DMS153 (cell line): Measurements from ENCODE around the gene EIF1B.
A peak's percentile ranks its signal among the peaks of the same experiment; 100 is the strongest.
"Not testable (repeated sequence)": the region's sequence is repeated elsewhere in the genome, so short reads cannot be mapped to it uniquely, and the experiment has no call there.

Experiments
- DNase-seq: peaks from one replicate; lab custom pipeline; 2025; lab: John Stamatoyannopoulos, UW

Gene EIF1B

DNA sequence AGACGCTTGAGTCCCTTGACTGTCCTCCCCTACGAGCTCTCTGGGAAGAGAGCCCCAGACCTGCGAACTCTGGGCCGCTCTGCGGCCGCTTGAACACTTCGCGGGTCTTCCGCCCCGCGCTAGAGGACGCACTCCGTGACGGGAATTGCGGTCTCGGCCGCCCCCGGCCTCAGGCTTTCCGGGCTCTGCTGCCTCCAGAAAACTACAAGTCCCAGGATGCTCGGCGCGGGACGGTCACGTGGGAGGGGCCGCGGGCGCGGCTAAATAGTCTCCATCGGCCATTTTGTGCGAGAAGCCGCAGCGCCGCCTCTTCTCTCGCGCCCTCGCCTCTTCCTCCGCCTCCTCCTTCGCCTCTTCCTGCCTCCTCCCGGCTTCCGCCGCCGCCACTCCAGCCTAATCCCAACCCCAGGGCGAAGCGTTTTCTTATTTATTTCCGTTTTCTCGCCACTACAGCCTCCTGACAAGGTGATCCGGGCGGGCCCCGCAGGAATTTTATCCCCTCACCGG is at the start of gene EIF1B:
EIF1B (plus strand) TSS at position 290 of the 507 bp plus-strand sequence. CDS start 235 bp downstream, outside the sequence.
- DNase-seq = peak; percentile 89

- DNase-seq = no peak
Observed at GRCh38 chr3:40262331-40262730, 47.2 kb upstream of the EIF1B start.

- DNase-seq = no peak
Observed at GRCh38 chr3:40264451-40264850, 45.1 kb upstream of the EIF1B start.

DNA sequence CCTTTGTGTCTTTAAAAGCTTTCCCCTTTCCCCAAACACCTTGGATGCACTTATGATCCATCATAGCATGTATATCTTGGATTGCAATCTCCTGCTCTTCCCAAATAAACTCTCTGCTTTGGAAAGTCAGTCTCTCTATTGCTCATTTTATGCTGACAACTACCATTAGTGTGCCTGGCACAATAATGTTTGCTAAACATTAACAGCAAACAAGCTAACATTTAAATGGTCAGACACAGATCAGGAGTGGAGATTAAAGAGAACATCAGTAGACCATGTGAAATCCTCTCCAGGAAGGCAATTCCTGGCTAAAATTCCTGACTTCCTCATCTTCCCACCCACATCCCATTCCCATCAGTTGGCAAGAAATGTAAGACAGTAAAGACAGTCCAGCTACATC is 44.3 kb upstream of the EIF1B start:
- DNase-seq = no peak

- DNase-seq = no peak
Observed at GRCh38 chr3:40267937-40268724, 41.4 kb upstream of the EIF1B start.

- DNase-seq = no peak
Observed at GRCh38 chr3:40268802-40269524, 40.5 kb upstream of the EIF1B start.

DNA sequence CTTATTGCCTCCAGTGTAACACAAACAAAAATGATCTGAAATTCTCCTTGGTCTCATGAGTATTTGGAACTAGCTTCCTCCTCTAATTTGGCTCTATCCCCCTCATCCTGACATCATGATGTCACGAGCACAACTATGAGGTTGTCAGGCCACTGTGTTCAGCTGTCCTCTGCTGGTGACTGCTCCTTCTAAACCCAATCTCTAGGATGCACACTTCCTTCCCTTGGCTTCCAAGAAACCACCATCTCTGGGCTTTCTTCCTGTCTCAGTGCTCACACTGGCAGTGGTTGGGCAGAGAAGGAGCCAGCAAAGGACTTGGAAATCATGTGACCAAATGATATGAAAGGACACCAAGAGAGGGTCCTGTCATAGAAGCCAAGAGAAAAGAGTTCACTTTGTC is 30.7 kb upstream of the EIF1B start:
- DNase-seq = no peak

DNA sequence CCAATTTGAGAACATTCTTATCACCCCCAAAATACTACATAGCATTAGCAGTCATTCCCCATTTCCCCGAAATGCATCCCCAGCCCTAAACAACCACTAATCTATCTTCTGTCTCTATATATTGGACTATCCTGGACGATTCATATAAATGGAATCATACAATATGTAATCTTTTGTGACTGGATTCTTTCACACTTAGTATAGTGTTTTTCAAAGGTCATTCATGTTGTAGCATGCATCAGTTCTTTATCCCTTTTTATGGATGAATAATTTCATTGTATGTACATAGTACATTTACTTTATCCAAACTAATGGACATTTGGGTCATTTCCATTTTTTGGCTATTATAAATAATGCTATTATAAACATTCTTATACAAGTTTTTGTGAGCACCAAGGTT is 27.5 kb upstream of the EIF1B start:
- no peak for DNase-seq

DNA sequence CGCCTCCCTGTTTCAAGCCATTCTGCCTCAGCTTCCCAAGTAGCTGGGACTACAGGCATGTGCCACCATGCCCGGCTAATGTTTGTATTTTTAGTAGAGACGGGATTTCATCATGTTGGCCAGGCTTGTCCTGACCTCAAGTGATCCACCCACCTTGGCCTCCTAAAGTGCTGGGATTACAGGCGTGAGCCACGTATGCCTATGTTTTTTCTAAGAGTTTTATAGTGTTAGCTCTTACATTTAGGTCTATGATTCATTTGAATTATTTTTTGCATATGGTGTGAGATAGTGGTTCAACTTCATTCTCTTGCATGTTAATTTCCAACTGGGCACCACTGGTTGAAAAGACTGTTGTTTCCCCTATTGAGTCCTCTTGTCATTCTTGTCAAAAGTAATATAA is 26.4 kb upstream of the EIF1B start:
- not testable (repeated sequence) for DNase-seq

- DNase-seq = no peak
Observed at GRCh38 chr3:40287248-40287647, 22.3 kb upstream of the EIF1B start.

DNA sequence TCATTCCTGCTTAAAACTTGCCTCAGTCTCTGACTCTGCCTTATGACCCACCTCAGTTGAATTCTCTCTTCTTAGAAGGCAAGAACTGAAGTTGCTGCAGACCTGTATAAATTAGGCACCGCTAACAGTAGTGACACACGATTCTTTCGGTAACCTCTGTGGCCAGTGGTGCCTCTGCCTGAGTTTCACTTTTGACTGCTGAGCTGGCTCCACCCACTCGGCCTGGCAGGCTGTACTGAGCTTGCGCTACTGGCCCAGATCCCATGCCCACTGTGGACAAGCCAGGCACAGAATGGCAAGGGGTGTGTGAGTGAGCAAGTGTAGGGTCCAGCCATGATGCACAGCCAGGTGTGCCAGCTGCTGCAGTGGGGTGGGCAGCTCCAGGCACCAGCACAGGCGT is 19.1 kb upstream of the EIF1B start:
- no peak for DNase-seq

DNA sequence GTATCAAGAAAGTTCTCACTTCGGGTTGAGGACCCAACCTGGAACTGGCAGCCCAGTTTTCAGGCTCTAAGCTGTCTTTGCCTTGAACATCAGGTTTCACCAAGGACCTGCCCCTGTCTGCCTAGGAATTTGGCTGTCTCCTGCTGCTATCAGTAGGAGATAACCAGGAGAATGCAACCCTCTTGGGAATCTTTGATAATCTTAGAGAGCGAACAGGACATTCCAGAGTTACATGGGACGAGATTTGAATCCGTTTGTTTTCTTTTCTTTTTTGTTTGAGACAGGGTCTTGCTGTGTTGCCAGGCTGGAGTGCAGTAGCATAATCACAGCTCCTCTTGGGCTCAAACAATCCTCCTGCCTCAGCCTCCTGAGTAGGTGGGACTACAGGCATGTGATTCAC is 18.0 kb upstream of the EIF1B start:
- DNase-seq = no peak

- no peak for DNase-seq
Observed at GRCh38 chr3:40292637-40293349, 16.7 kb upstream of the EIF1B start.

DNA sequence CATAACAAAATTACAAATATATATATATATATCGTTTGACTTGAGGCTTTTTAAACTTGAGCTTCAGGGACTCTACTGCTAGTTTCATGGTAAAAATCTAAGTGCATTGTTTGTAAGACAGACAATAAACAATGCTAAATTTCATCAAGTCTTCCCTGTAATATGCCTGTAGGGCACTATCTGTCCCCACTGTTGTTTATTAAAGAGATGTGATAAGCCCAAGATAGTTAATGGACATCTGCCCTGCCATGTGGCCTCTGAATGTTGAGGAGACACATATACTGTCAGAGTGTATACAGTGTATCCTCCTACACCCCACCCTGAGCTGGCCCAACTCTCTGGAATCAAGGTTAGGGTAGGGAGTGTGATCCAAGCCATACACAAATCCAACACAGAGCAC is 15.1 kb upstream of the EIF1B start:
- no peak for DNase-seq

DNA sequence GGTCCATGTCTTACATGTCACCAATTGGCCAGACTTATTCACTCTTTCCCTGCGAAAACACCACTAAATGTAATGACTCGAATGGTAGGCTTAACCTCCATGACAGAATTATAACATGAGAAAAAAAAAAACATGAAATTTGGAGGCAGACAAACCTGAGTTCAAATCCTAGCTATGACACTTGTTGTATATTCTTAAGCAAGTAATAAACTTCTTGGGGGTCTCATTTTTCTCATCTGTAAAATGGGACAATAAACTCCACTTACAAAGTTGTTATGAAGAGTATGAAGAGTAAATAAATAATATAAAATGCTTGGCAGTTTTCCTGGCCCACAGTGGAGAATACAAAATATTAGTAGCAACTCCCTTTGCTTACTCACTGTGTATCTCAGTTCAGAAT is 11.4 kb upstream of the EIF1B start:
- no peak for DNase-seq

DNA sequence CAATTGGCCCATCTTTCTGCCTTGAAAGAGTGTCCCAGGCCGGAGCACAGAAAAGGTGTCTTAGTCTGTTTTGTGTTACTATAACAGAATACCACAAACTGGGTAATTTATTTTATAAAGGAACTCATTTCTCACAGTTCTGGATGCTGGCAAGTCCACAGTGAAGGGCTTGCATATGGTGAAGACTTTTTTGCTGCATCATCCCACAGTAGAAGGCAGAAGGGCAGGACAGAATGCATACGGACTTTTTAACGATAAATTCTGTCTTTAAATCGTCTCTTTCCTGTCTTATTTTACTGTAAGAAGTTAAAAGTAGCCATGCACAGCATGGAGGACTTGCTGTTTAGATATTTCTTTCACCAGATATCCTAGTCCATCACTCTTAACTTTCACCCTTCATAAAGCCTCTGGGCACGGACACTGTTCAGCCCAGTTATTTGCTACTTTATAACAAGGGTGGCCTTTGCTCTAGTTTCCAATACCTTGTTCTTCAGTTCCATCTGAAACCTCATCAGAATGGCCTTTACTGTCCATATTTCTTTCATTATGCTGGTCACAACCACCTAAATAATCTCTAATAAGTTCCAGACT is 10.3 kb upstream of the EIF1B start:
- no peak for DNase-seq

DNA sequence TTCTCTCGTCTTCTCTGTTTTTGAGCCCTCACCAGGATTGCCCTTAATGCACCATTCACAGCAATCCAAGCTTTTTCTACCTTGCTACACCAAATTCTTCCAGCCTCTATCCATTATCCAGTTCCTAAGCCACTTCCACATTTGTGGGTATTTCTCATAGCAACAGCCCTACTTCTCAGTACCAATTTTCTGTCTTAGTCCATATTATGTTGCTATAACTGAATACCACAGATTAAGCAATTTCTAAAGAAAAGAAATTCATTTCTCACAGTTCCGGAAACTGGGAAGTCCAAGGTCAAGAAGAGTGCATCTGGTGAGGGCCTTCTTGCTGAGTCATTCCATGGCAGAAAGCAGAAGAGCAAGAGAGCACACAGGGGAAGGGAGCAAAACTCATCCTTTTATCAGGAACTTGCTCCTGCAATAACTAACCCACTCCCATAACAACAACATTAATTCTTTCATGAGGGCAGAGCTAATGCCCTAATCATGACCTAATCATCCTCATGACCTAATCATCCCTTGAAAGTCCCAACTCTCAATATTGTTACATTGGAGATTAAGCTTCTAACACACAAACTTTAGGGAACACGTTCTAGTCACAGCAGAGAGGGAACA is 9.7 kb upstream of the EIF1B start:
- DNase-seq = no peak

GRCh38 chr3:40302784-40303183 is 6.7 kb upstream of the EIF1B start:
- no peak for DNase-seq

- no peak for DNase-seq
Observed at GRCh38 chr3:40304352-40304751, 5.2 kb upstream of the EIF1B start.

DNA sequence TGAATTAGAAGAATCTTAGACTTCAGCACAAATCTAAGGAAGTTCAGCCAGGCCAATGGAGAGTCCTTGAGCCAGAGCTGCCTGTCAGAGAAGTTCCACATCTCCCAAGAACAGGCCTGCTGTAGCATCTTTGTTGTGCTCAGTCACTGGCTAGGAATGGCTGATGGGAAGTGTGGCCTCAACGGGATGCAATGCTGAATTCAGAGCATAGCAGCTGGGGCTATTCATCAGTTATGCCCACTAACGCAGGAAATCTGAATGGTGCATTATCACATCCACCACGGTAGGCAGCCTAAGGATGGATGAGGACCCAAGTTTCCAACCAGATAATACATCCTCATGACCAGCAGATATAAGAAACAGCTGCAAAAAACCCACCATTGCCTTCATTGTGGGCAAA is 3.2 kb upstream of the EIF1B start:
- DNase-seq = no peak

- DNase-seq = no peak
Observed at GRCh38 chr3:40307176-40307575, 2.3 kb upstream of the EIF1B start.
